IMR-90 (cell line): ENCODE results near the gene ITGA3. TPM values are rescaled to one million over a fixed set of nuclear protein-coding genes. Genes with fewer than 3 reads are reported as not detected.
A peak's percentile ranks its signal among the peaks of the same experiment; 100 is the strongest.

Source experiments
- ATAC-seq: fragments of 200-7000 bp; cut with Tn5 transposase; 2 replicates; pipeline ENCODE4 v1.9.1; 2020; ENCODE audit warnings: low read depth, mild to moderate bottlenecking, moderate library complexity
- BruUV-seq: library from RNA; stranded (reverse); fragments of 400-500 nt; replicated peaks from 2 replicates; lab custom pipeline; 2021; lab: Mats Ljungman, UMichigan
- CTCF ChIA-PET: fragments of 300-600 bp; formaldehyde crosslinking; extraction: SDS; loops from one replicate; lab custom pipeline; 2021; ENCODE audit warnings: antibody characterized with exemption; lab: Yijun Ruan, JAX
- POLR2A ChIA-PET: fragments of 300-600 bp; sonication (Branson Sonifier 250); formaldehyde crosslinking; loops from one replicate; lab custom pipeline; 2022; ENCODE audit warnings: antibody characterized with exemption; ENCODE audit not compliant: unreplicated experiment; lab: Charles Lee
- DNase-seq: peaks from one replicate; pipeline ENCODE4 v3.0.0; 2013
- H2AFZ ChIP-seq: replicated peaks from 2 replicates; pipeline ENCODE3; 2013; ENCODE audit warnings: low read length, mild to moderate bottlenecking; ENCODE audit not compliant: poor library complexity
- H2AK5ac ChIP-seq: 2 replicates; pipeline ENCODE4 v1.6.1; 2013; ENCODE audit warnings: low read depth, low read length, inconsistent platforms
- H2AK9ac ChIP-seq: replicated peaks from 2 replicates; pipeline ENCODE3; 2013; ENCODE audit warnings: mild to moderate bottlenecking, low read depth, low read length, moderate library complexity; ENCODE audit not compliant: poor library complexity
- H2BK120ac ChIP-seq: 2 replicates; pipeline ENCODE4 v1.6.1; 2013; ENCODE audit warnings: low read depth, low read length, inconsistent platforms
- H2BK15ac ChIP-seq: 3 replicates; pipeline ENCODE4 v1.6.1; 2013; ENCODE audit warnings: low read depth, low read length, inconsistent platforms
- H2BK20ac ChIP-seq: 2 replicates; pipeline ENCODE4 v1.6.1; 2013; ENCODE audit warnings: low read depth, mild to moderate bottlenecking, inconsistent platforms, low read length, moderate library complexity
- H2BK5ac ChIP-seq: 2 replicates; pipeline ENCODE4 v1.6.1; 2013; ENCODE audit warnings: mild to moderate bottlenecking, low read depth, low read length, inconsistent platforms; ENCODE audit not compliant: poor library complexity, severe bottlenecking
- H3K14ac ChIP-seq: replicated peaks from 2 replicates; pipeline ENCODE4 v1.6.1; 2013; ENCODE audit warnings: low read depth, low read length, inconsistent platforms
- H3K18ac ChIP-seq: 2 replicates; pipeline ENCODE4 v1.6.1; 2013; ENCODE audit warnings: low read depth, low read length, control low read depth
- H3K23ac ChIP-seq: 2 replicates; pipeline ENCODE4 v1.6.1; 2013; ENCODE audit warnings: low read depth, low read length, inconsistent platforms
- H3K27ac ChIP-seq: 2 replicates; pipeline ENCODE4 v1.5.1; 2013; ENCODE audit warnings: mild to moderate bottlenecking, control low read depth, low read length; ENCODE audit not compliant: insufficient read depth
- H3K27me3 ChIP-seq: 2 replicates; pipeline ENCODE4 v1.6.1; 2013; ENCODE audit warnings: low read length; ENCODE audit not compliant: control insufficient read depth, insufficient read depth
- H3K36me3 ChIP-seq: 2 replicates; pipeline ENCODE4 v1.6.1; 2013; ENCODE audit warnings: low read length, mixed read lengths; ENCODE audit not compliant: control insufficient read depth, insufficient read depth
- H3K4ac ChIP-seq: 2 replicates; pipeline ENCODE4 v1.6.1; 2013; ENCODE audit warnings: low read depth, low read length, inconsistent platforms
- H3K4me1 ChIP-seq: 2 replicates; pipeline ENCODE4 v1.6.1; 2013; ENCODE audit warnings: low read length, mixed read lengths; ENCODE audit not compliant: control insufficient read depth, insufficient read depth
- H3K4me2 ChIP-seq: 2 replicates; pipeline ENCODE4 v1.6.1; 2013; ENCODE audit warnings: low read depth, mild to moderate bottlenecking, control low read depth, low read length, moderate library complexity
- H3K4me3 ChIP-seq: 2 replicates; pipeline ENCODE4 v1.5.1; 2013; ENCODE audit warnings: low read depth, mild to moderate bottlenecking, control low read depth, low read length, moderate library complexity; ENCODE audit not compliant: insufficient read depth
- H3K56ac ChIP-seq: 2 replicates; pipeline ENCODE4 v1.6.1; 2013; ENCODE audit warnings: low read length, inconsistent platforms; ENCODE audit not compliant: insufficient read depth; ENCODE audit errors: extremely low read depth
- H3K79me1 ChIP-seq, 2 experiments: 2 replicates each; pipeline ENCODE4 v1.6.1; 2013; ENCODE audit warnings: low read length in 2 of 2, inconsistent platforms in 1 of 2, low read depth in 1 of 2
- H3K9ac ChIP-seq: 2 replicates; pipeline ENCODE4 v1.6.1; 2013; ENCODE audit warnings: low read depth, low read length, control low read depth
- H3K9me1 ChIP-seq: 2 replicates; pipeline ENCODE4 v1.6.1; 2013; ENCODE audit warnings: low read length, inconsistent platforms; ENCODE audit not compliant: insufficient read depth
- H3K9me3 ChIP-seq: 2 replicates; pipeline ENCODE4 v1.6.1; 2013; ENCODE audit warnings: low read length; ENCODE audit not compliant: control insufficient read depth, insufficient read depth
- H4K20me1 ChIP-seq: 2 replicates; pipeline ENCODE4 v1.6.1; 2013; ENCODE audit warnings: low read length, inconsistent platforms; ENCODE audit not compliant: insufficient read depth
- H4K5ac ChIP-seq: 2 replicates; pipeline ENCODE4 v1.6.1; 2013; ENCODE audit warnings: mild to moderate bottlenecking, low read depth, low read length, control low read depth
- H4K8ac ChIP-seq, 2 experiments: 2 replicates each; pipeline ENCODE4 v1.6.1; 2013; ENCODE audit warnings: low read depth in 2 of 2, low read length in 2 of 2, control low read depth in 1 of 2, inconsistent platforms in 1 of 2
- H4K91ac ChIP-seq: 2 replicates; pipeline ENCODE4 v1.6.1; 2013; ENCODE audit warnings: low read depth, low read length, inconsistent platforms; ENCODE audit not compliant: insufficient read depth
- BHLHE40 ChIP-seq: fragments of 150-350 bp; IDR thresholded peaks from 2 replicates; pipeline ENCODE4 v1.6.1; 2016; ENCODE audit warnings: mild to moderate bottlenecking, low read depth, low read length
- CEBPB ChIP-seq: IDR thresholded peaks from 2 replicates; pipeline ENCODE4 v1.6.1; 2012; ENCODE audit warnings: low read depth, low read length, improper control_type of control experiment
- CHD1 ChIP-seq: IDR thresholded peaks from 2 replicates; pipeline ENCODE4 v1.6.1; 2012; ENCODE audit warnings: low read depth, low read length, improper control_type of control experiment
- CTCF ChIP-seq: conservative IDR thresholded peaks from 2 replicates; pipeline ENCODE4 v1.5.1; 2012; ENCODE audit warnings: mild to moderate bottlenecking, low read depth, low read length, improper control_type of control experiment
- ELK1 ChIP-seq: fragments of 150-350 bp; IDR thresholded peaks from 2 replicates; pipeline ENCODE4 v1.6.1; 2016; ENCODE audit warnings: low read depth, mild to moderate bottlenecking, low read length, moderate library complexity, borderline replicate concordance
- FOS ChIP-seq: fragments of 150-350 bp; IDR thresholded peaks from 2 replicates; pipeline ENCODE4 v1.6.1; 2016; ENCODE audit warnings: low read depth, low read length
- MAFK ChIP-seq: IDR thresholded peaks from 2 replicates; pipeline ENCODE4 v1.6.1; 2012; ENCODE audit warnings: low read depth, low read length, improper control_type of control experiment
- MAZ ChIP-seq: IDR thresholded peaks from 2 replicates; pipeline ENCODE4 v1.6.1; 2012; ENCODE audit warnings: low read depth, mild to moderate bottlenecking, low read length, improper control_type of control experiment, moderate library complexity, borderline replicate concordance
- MXI1 ChIP-seq: IDR thresholded peaks from 2 replicates; pipeline ENCODE4 v1.6.1; 2012; ENCODE audit warnings: low read depth, mild to moderate bottlenecking, low read length, moderate library complexity, borderline replicate concordance
- NFE2L2 ChIP-seq: fragments of 150-350 bp; IDR thresholded peaks from 2 replicates; pipeline ENCODE4 v1.6.1; 2016; ENCODE audit warnings: low read depth, mild to moderate bottlenecking, low read length
- POLR2A ChIP-seq: IDR thresholded peaks from 2 replicates; pipeline ENCODE4 v1.6.1; 2012; ENCODE audit warnings: mild to moderate bottlenecking, low read depth, low read length
- RAD21 ChIP-seq: IDR thresholded peaks from 2 replicates; pipeline ENCODE4 v1.6.1; 2012; ENCODE audit warnings: low read length, improper control_type of control experiment
- RCOR1 ChIP-seq: IDR thresholded peaks from 2 replicates; pipeline ENCODE4 v1.6.1; 2012; ENCODE audit warnings: mild to moderate bottlenecking, low read length, improper control_type of control experiment; ENCODE audit not compliant: insufficient replicate concordance
- RFX5 ChIP-seq: IDR thresholded peaks from 2 replicates; pipeline ENCODE4 v1.8.0; 2012; ENCODE audit warnings: low read depth, mild to moderate bottlenecking, low read length, moderate library complexity
- SMC3 ChIP-seq: fragments of 150-350 bp; IDR thresholded peaks from 2 replicates; pipeline ENCODE4 v1.6.1; 2016; ENCODE audit warnings: low read depth, mild to moderate bottlenecking, antibody characterized with exemption, low read length, moderate library complexity
- USF2 ChIP-seq: fragments of 150-350 bp; IDR thresholded peaks from 2 replicates; pipeline ENCODE4 v1.6.1; 2017; ENCODE audit warnings: mild to moderate bottlenecking, antibody characterized with exemption, low read length, low read depth
- WGBS, 2 experiments: methylation state at CpG; one replicate each; pipeline versions ENCODE4 v1.1.5 to v1.1.7; 2013; ENCODE audit warnings: missing lambda C conversion rate in 2 of 2; ENCODE audit not compliant: insufficient read length in 1 of 2; ENCODE audit errors: extremely low coverage in 2 of 2; 5-methylcytosine and 5-hydroxymethylcytosine counted together
- dilution Hi-C: fragments of 300-500 bp; cut with HindIII; formaldehyde crosslinking; loops from one replicate; pipeline ENCODE4 v1.14.3; 2018; ENCODE audit warnings: low sequenced_read_pairs; ENCODE audit not compliant: unreplicated experiment
- in situ Hi-C: fragments of 300-500 bp; cut with MboI; formaldehyde crosslinking; loops from 3 replicates; pipeline ENCODE4 v1.14.3; 2019; ENCODE audit warnings: low sequenced_read_pairs, inconsistent platforms, mixed read lengths
- intact Hi-C: fragments of 100-400 bp; cut with micrococcal nuclease; formaldehyde crosslinking; loops from 2 replicates; pipeline ENCODE4 v1.10.0; 2022
- polyA plus RNA-seq, 3 experiments: library from polyadenylated mRNA; depleted of rRNA; stranded (reverse); fragments of >200 nt; gene quantifications; 2 replicates each; pipeline ENCODE4 v1.2.3, GENCODE V29; 2012; ENCODE audit warnings: low replicate concordance in 1 of 3
- total RNA-seq: library from RNA; depleted of rRNA; stranded (reverse); fragments of >200 nt; gene quantifications from 2 replicates; pipeline ENCODE4 v1.2.3, GENCODE V29; 2012

The ITGA3 gene
- total and polyA plus RNA-seq, 2 of the 4 experiments (the other 2 are of a cell fraction) = 78.0 to 202 TPM

- Histone ChIP-seq H3K27me3 (no peaks in the 10 kb centered on the region), H3K4me2 (no peak overlapping the region), H3K27ac (no peak overlapping the region), H2AK5ac (no peak overlapping the region), H3K4ac (no peak overlapping the region), H4K5ac (no peak overlapping the region), H3K9me1 (peaks cover 6% of the 10 kb centered on the region), H3K14ac (0 out of 2 replicates have a peak overlapping the region, but pooled peaks have one; percentile 16), H3K18ac (no peak overlapping the region), H2BK5ac (no peak overlapping the region), H3K9ac (no peak overlapping the region), H2BK20ac (no peak overlapping the region), H4K20me1 (no peaks in the 10 kb centered on the region), H4K91ac (no peak overlapping the region), H2BK120ac (no peak overlapping the region), H3K4me3 (no peak overlapping the region), H4K8ac (no peak overlapping the region), H3K79me1 (no peaks in the 10 kb centered on the region), H3K56ac (no peak overlapping the region), H2BK15ac (no peak overlapping the region), H2AFZ (no peak overlapping the region), H3K9me3 (no peaks in the 10 kb centered on the region), H2AK9ac (no peak overlapping the region), H3K23ac (no peak overlapping the region), H3K4me1 (peaks cover 2% of the 10 kb centered on the region), H3K36me3 (peaks cover 15% of the 10 kb centered on the region; the same call in 1 of the 2 replicates)
- BruUV-seq = no TSS peak
- in situ Hi-C loops (no loop called here), dilution Hi-C loops (no loop called here), intact Hi-C loops (no loop called here)
- CTCF ChIA-PET = no interaction called here
- DNase-seq (no peak), ATAC-seq (no peak)
- 89% methylated on average over 19 of the region's 23 CpGs; no CpG with 5 or more reads in 1 of the 2 experiments for WGBS, 2 experiments
- POLR2A ChIA-PET = no interaction called here
- TF ChIP-seq CEBPB = no peak
- no peak for TF ChIP-seq MXI1
- TF ChIP-seq ELK1 = no peak
- no peak for TF ChIP-seq NFE2L2
- TF ChIP-seq FOS = no peak
- TF ChIP-seq RFX5 = no peak
- TF ChIP-seq SMC3 = no peak
- TF ChIP-seq POLR2A = no peak
- no peak for TF ChIP-seq RCOR1
- TF ChIP-seq MAFK = no peak
- TF ChIP-seq CTCF = no peak
- TF ChIP-seq BHLHE40 = no peak
- TF ChIP-seq RAD21 = no peak
- no peak for TF ChIP-seq USF2
- TF ChIP-seq CHD1 = no peak
- no peak for TF ChIP-seq MAZ
Measured at GRCh38 chr17:50118076-50118827, 62.3 kb downstream of the ITGA3 start.
